Prostate gland (tissue), 2 donors: ENCODE results near the gene ACSL1. TPM values are rescaled to one million over a fixed set of nuclear protein-coding genes. Genes with fewer than 3 reads are reported as not detected.

ENCODE experiments used
- DNase-seq: peaks from one replicate; pipeline ENCODE4 v3.0.0-alpha.2; 2019; ENCODE audit warnings: low spot score
- H3K27ac ChIP-seq, 2 donors: fragments of 200-600 bp; sonication (generic); 2 replicates each; pipeline ENCODE4 v1.5.1; 2017 to 2019
- H3K27me3 ChIP-seq: fragments of 200-600 bp; sonication (generic); replicated peaks from 2 replicates; pipeline ENCODE4 v1.5.1; 2019; ENCODE audit not compliant: insufficient read depth
- H3K36me3 ChIP-seq, 2 donors: fragments of 200-600 bp; sonication (generic); 1 replicate in 1 of 2; 2 replicates in 1 of 2; pipeline versions ENCODE4 v1.5.1 to v1.8.1; 2017 to 2019
- H3K4me1 ChIP-seq: fragments of 200-600 bp; sonication (generic); replicated peaks from 2 replicates; pipeline ENCODE4 v1.5.1; 2019
- H3K4me3 ChIP-seq, 2 donors: fragments of 200-600 bp; sonication (generic); 2 replicates each; pipeline ENCODE4 v1.5.1; 2017 to 2019
- H3K9me3 ChIP-seq: fragments of 200-600 bp; sonication (generic); 2 replicates; pipeline ENCODE4 v1.5.1; 2017
- POLR2A ChIP-seq: fragments of 450-650 bp; IDR thresholded peaks from one replicate; pipeline ENCODE4 v1.6.1; 2016; ENCODE audit warnings: antibody characterized with exemption, mild to moderate bottlenecking
- POLR2AphosphoS5 ChIP-seq: sonication (generic); formaldehyde crosslinking; IDR thresholded peaks from one replicate; pipeline ENCODE4 v1.6.1; 2017; ENCODE audit warnings: antibody characterized with exemption
- WGBS: methylation state at CpG from one replicate; pipeline ENCODE4 v1.1.5; 2018; 5-methylcytosine and 5-hydroxymethylcytosine counted together
- intact Hi-C: fragments of 100-400 bp; cut with DNase I; formaldehyde crosslinking; loops from one replicate; pipeline ENCODE4 v1.14.2; 2022
- total RNA-seq, 2 donors: library from RNA; depleted of rRNA; stranded (reverse); fragments of >200 nt; gene quantifications; one replicate each; pipeline ENCODE4 v1.1.0, GENCODE V29; 2016
- TF ChIP-seq, protein P1 (sequence below), 4 experiments: fragments of 200-600 bp in 2 of 4; fragments of 450-650 bp in 2 of 4; sonication (generic) in 2 of 4; IDR thresholded peaks; 1 replicate in 3 of 4; 2 replicates in 1 of 4; pipeline ENCODE4 v1.5.1; 2016 to 2019; ENCODE audit warnings: antibody characterized with exemption in 4 of 4, mild to moderate bottlenecking in 2 of 4, moderate library complexity in 2 of 4

The ACSL1 gene
- total RNA-seq, 2 donors from 2014 or later = 71.7 to 157 TPM

GRCh38 chr4:184815046-184815877 is 10.5 kb downstream of the ACSL1 start:
- Histone ChIP-seq H3K27me3 (no peaks in the 10 kb centered on the region), H3K27ac (peak overlapping the region; percentile 82 to 91), H3K36me3 (no peaks in the 10 kb centered on the region)

DNA sequence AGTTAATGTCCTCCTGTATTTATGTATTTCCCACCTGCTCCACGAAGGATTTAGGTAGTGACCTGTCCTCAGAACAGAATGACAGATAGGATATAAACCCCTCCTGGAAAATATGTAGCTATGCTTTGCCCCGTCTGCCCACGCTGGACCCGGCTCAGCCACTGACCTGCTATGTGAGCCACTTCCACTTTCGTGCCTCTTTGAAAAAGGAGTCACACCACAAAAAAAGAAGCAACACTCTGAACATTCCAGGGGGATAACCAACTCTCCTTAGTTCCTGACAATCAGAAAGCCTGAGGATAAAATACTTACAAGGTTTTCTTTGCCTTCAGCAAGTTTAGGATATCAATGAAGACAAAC is 11.1 kb downstream of the ACSL1 start:
- Histone ChIP-seq H3K9me3 (no peaks in the 10 kb centered on the region), H3K4me3 (peak overlapping the region in 1 of 2 donors; percentile 0), H3K4me1 (peaks cover 10% of the 10 kb centered on the region), H3K27ac (peak overlapping the region; percentile 82 to 91), H3K27me3 (no peaks in the 10 kb centered on the region), H3K36me3 (no peaks in the 10 kb centered on the region)
- TF ChIP-seq, protein P1, sequence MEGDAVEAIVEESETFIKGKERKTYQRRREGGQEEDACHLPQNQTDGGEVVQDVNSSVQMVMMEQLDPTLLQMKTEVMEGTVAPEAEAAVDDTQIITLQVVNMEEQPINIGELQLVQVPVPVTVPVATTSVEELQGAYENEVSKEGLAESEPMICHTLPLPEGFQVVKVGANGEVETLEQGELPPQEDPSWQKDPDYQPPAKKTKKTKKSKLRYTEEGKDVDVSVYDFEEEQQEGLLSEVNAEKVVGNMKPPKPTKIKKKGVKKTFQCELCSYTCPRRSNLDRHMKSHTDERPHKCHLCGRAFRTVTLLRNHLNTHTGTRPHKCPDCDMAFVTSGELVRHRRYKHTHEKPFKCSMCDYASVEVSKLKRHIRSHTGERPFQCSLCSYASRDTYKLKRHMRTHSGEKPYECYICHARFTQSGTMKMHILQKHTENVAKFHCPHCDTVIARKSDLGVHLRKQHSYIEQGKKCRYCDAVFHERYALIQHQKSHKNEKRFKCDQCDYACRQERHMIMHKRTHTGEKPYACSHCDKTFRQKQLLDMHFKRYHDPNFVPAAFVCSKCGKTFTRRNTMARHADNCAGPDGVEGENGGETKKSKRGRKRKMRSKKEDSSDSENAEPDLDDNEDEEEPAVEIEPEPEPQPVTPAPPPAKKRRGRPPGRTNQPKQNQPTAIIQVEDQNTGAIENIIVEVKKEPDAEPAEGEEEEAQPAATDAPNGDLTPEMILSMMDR (IDR thresholded peaks at IDR 0.05) = no peak
- TF ChIP-seq POLR2A = no peak
- no peak for TF ChIP-seq POLR2AphosphoS5
- DNase-seq = no peak
- WGBS = 17% methylated on average over 5 of the region's 5 CpGs
- intact Hi-C loops = no loop called here

More at GRCh38 chr4:184815046-184815877, 10.5 kb downstream of the ACSL1 start:
- 20% methylated on average over 11 of the region's 11 CpGs for WGBS
- Histone ChIP-seq H3K9me3 (no peaks in the 10 kb centered on the region), H3K4me1 (peaks cover 10% of the 10 kb centered on the region), H3K4me3 (peak overlapping the region in 1 of 2 donors; percentile 0)
- intact Hi-C loops = no loop called here
- TF ChIP-seq POLR2AphosphoS5 (peak; percentile 87), POLR2A (peak; percentile 62)
- TF ChIP-seq, protein P1 (IDR thresholded peaks at IDR 0.05) = no peak
- DNase-seq = peak; percentile 94

- H3K4me3 ChIP-seq = no peak overlapping the region
- H3K27me3 ChIP-seq = no peaks in the 10 kb centered on the region
- H3K27ac ChIP-seq = peak overlapping the region; percentile 82 to 91
- no peak for DNase-seq
- H3K9me3 ChIP-seq = no peaks in the 10 kb centered on the region
- H3K4me1 ChIP-seq = peaks cover 18% of the 10 kb centered on the region
- no peaks in the 10 kb centered on the region for H3K36me3 ChIP-seq
- TF ChIP-seq POLR2AphosphoS5 = no peak
- TF ChIP-seq, protein P1 (IDR thresholded peaks at IDR 0.05) = no peak
- TF ChIP-seq POLR2A = no peak
- 53% methylated on average over 8 of the region's 8 CpGs for WGBS
- intact Hi-C loops = no loop called here
Observed at GRCh38 chr4:184812651-184813181, 13.1 kb downstream of the ACSL1 start.

- peak overlapping the region; percentile 82 to 91 for H3K27ac ChIP-seq
- WGBS = 94% methylated on average over 6 of the region's 6 CpGs
- intact Hi-C loops = no loop called here
Observed at GRCh38 chr4:184812199-184812542, 13.6 kb downstream of the ACSL1 start.

More at GRCh38 chr4:184812199-184812542, 13.6 kb downstream of the ACSL1 start:
- TF ChIP-seq POLR2AphosphoS5 (no peak), POLR2A (no peak)
- TF ChIP-seq, protein P1 (IDR thresholded peaks at IDR 0.05) = no peak
- no peaks in the 10 kb centered on the region for H3K9me3 ChIP-seq
- H3K36me3 ChIP-seq = no peaks in the 10 kb centered on the region
- no peak overlapping the region for H3K4me3 ChIP-seq
- no peak for DNase-seq
- H3K27me3 ChIP-seq = no peaks in the 10 kb centered on the region
- H3K4me1 ChIP-seq = peaks cover 21% of the 10 kb centered on the region
